Brain microvascular endothelial cell (primary cell): ENCODE measurements around the gene PLOD1.

Experiments
- DNase-seq: peaks from one replicate; pipeline ENCODE4 v3.0.0-alpha.2; 2020
- H3K27ac ChIP-seq: fragments of 250-450 bp; sonication (Bioruptor Pico); 2 replicates; pipeline ENCODE4 v1.5.1; 2020; ENCODE audit warnings: mild to moderate bottlenecking, moderate library complexity
- H3K27me3 ChIP-seq: fragments of 250-450 bp; sonication (Bioruptor Pico); replicated peaks from 2 replicates; pipeline ENCODE4 v1.5.1; 2020; ENCODE audit warnings: mild to moderate bottlenecking
- H3K36me3 ChIP-seq: fragments of 250-450 bp; sonication (Bioruptor Pico); replicated peaks from 2 replicates; pipeline ENCODE4 v1.5.1; 2020; ENCODE audit warnings: mild to moderate bottlenecking
- H3K4me3 ChIP-seq: 2 replicates; pipeline ENCODE4 v1.5.1; 2011; ENCODE audit warnings: low read depth, mild to moderate bottlenecking, control low read depth, low read length, moderate library complexity
- in situ Hi-C: cut with HindIII; loops from 2 replicates; pipeline ENCODE4 v1.10.0; 2017; ENCODE audit warnings: low sequenced_read_pairs, low pct_ligation_motif_present
- TF ChIP-seq, protein P1 (sequence below): IDR thresholded peaks from 2 replicates; pipeline ENCODE4 v1.5.1; 2011; ENCODE audit warnings: low read depth, mild to moderate bottlenecking, moderate library complexity, low read length, control low read depth, inconsistent platforms; ENCODE audit errors: missing control alignments

PLOD1 gene

DNA sequence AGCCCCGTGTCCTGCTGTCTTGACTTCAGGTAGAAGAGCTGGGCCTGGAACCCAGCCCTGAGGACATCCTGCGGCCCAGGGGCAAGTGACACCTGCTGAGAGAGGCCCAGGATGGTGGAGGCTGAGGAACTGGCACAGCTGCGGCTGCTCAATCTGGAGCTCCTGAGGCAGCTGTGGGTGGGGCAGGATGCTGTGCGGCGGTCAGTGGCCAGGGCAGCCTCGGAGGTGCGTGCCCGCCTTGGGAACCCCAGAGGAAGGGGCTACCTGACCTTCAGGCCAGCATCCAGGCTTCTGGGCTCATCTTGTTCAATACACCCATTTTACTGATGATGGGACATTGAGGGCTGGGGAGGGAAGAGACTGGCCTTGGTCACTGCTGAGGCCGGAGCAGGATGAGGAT lies 87.1 kb downstream of the PLOD1 start:
- peaks cover 20% of the 10 kb centered on the region for H3K36me3 ChIP-seq
- H3K27ac ChIP-seq: no peak overlapping the region
- H3K27me3 ChIP-seq: no peaks in the 10 kb centered on the region
- TF ChIP-seq, protein P1, sequence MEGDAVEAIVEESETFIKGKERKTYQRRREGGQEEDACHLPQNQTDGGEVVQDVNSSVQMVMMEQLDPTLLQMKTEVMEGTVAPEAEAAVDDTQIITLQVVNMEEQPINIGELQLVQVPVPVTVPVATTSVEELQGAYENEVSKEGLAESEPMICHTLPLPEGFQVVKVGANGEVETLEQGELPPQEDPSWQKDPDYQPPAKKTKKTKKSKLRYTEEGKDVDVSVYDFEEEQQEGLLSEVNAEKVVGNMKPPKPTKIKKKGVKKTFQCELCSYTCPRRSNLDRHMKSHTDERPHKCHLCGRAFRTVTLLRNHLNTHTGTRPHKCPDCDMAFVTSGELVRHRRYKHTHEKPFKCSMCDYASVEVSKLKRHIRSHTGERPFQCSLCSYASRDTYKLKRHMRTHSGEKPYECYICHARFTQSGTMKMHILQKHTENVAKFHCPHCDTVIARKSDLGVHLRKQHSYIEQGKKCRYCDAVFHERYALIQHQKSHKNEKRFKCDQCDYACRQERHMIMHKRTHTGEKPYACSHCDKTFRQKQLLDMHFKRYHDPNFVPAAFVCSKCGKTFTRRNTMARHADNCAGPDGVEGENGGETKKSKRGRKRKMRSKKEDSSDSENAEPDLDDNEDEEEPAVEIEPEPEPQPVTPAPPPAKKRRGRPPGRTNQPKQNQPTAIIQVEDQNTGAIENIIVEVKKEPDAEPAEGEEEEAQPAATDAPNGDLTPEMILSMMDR: no peak
- DNase-seq: no peak
- in situ Hi-C loops: no loop called here
- H3K4me3 ChIP-seq: no peak overlapping the region

DNA sequence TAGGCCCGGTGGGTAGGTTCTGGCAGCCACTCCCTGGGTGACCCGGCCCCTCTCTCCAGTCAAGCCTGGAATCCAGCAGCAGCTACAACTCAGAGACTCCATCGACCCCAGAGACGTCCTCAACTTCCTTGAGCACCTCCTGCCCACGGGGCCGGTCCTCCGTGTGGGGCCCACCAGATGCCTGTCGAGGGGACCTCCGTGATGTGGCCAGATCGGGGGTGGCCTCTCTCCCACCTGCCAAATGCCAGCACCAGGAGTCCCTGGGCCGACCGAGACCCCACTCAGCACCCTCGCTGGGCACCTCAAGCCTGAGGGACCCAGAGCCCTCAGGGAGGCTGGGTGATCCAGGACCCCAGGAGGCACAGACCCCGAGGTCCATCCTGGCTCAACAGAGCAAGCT lies 87.5 kb downstream of the PLOD1 start:
- DNase-seq: no peak
- TF ChIP-seq, protein P1: no peak
- peaks cover 23% of the 10 kb centered on the region for H3K36me3 ChIP-seq
- no peaks in the 10 kb centered on the region for H3K27me3 ChIP-seq
- in situ Hi-C loops: no loop called here
- H3K27ac ChIP-seq: no peak overlapping the region
- H3K4me3 ChIP-seq: no peak overlapping the region
